HG03432 (cell line): ENCODE results near the gene FMNL1.
"Not testable (repeated sequence)": the region's sequence is repeated elsewhere in the genome, so short reads cannot be mapped to it uniquely, and the experiment has no call there.

Source experiments
- ATAC-seq: cut with Tn5 transposase; IDR thresholded peaks from one replicate; pipeline ENCODE4 v1.9.1; 2021; ENCODE audit warnings: mild to moderate bottlenecking, moderate library complexity; ENCODE audit not compliant: unreplicated experiment

Gene FMNL1, protein sequence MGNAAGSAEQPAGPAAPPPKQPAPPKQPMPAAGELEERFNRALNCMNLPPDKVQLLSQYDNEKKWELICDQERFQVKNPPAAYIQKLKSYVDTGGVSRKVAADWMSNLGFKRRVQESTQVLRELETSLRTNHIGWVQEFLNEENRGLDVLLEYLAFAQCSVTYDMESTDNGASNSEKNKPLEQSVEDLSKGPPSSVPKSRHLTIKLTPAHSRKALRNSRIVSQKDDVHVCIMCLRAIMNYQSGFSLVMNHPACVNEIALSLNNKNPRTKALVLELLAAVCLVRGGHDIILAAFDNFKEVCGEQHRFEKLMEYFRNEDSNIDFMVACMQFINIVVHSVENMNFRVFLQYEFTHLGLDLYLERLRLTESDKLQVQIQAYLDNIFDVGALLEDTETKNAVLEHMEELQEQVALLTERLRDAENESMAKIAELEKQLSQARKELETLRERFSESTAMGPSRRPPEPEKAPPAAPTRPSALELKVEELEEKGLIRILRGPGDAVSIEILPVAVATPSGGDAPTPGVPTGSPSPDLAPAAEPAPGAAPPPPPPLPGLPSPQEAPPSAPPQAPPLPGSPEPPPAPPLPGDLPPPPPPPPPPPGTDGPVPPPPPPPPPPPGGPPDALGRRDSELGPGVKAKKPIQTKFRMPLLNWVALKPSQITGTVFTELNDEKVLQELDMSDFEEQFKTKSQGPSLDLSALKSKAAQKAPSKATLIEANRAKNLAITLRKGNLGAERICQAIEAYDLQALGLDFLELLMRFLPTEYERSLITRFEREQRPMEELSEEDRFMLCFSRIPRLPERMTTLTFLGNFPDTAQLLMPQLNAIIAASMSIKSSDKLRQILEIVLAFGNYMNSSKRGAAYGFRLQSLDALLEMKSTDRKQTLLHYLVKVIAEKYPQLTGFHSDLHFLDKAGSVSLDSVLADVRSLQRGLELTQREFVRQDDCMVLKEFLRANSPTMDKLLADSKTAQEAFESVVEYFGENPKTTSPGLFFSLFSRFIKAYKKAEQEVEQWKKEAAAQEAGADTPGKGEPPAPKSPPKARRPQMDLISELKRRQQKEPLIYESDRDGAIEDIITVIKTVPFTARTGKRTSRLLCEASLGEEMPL

DNA sequence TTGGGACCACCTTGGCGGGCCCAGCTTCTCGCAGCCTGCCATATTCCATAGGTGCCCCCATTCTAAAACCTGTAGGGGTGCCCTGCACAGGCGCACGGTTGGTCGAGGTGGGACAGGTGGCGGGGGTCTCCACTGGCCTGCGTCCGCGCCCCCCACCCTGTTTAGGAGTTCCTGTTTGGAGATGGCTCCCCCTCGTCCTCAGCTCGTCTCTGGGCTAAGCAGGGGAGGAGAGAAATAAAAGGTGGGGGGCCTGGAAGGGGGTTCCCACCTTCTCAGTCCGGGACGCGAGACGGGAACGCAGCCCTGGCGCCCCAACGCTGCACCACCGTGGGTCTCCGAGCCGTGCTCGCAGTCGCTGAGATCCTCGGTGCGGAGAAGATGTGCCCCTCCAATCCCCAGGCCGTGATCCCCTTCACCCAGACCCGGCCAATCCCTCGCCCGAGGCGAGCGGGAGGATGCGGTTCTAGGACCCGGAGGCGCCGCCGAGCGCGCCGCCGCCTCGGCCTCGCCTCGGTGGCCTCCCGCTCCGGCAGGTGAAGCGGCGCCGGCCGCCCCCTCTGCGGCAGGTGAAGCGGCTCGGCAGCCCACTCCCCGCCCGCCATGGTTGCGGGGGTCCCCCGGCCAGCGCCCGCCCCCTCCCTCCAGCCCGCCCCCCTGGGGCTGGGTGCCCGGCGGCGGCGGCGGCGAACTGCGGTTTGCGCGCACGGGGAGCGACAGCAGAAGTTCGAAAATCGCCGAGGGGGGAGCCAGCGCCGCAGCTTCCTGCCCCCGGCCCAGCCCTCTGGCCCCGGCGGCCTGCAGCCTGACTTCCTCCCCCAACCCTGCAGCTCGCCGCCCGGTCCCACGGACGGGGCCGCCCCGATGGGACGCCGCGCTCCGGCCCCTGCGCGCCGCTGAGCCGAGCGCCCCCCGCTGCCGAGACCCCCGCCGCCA is at the start of gene FMNL1:
TSS of gene FMNL1 (plus strand) at position 805 of the 933 bp plus-strand sequence. CDS start 240 bp downstream, outside the sequence.
- ATAC-seq = peak; percentile 29

DNA sequence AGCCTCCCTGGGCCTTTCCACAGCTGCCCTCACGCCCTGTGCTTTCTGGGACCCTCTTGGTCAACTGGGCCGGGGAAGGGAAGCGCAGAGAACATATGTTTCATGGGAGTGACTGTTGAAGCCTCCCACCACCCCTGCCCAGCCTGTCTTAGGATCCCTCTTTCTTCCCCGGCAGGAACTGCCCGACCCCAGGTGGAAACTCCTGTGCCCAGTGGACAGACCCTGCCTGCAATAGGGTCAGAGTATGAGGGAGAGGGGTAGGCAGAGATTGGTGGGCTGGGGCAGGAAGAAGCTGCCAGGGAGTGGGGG is 49.5 kb upstream of the FMNL1 start:
- ATAC-seq = no peak

DNA sequence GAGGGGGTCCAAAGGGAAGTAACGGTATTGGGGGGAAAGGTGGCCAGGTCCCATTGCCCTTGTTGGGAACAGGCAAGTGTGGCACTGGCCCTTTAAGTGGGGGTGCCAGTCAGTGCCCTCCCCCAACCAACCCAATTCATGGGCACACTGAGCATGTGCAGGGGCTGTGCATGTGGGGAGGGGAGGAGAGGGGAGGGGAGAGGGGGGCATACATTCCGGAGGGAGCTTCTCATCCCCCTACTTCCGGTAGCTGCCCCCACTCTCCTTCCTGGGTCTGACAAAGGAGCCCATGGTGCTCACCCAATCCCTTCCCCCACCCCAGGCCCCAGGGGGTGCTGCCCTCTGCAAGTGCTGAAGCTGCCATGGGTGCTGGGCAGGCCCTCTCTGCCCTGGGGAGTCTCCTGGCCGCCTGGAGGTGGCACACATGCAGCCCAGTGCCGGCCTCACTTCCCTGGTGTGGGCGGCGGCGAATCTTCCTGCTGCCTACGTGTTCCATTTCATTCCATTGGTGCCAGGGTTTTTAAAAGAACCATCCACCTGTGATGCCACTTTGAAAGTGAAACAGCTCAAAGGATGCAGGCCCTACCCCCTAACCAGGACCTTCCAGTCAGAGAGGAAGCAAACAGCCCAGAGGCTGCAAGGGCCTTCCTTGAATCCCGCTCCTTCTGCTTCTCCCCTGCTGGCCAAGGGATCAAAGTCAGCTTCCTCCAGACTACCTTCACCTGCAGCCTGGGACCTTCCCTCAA is 49.0 kb upstream of the FMNL1 start:
- ATAC-seq = peak; percentile 52

DNA sequence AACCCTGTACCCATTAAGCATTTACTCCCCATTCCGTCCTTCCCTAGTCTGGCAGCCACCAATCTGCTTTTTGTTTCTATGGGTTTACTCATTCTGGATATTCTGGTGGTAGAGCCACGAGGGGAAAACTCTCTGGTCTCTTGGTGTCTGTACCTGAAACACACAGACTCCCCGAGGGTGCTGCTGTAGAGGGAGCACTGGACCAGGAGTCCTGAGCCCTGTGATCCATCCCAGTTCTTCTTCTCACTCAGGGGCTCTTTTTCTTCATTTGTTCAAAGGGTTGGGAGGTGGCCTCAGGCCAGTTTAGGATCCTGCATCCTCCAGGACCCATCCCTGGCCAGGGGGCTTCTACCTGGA is 45.9 kb upstream of the FMNL1 start:
- ATAC-seq = no peak

DNA sequence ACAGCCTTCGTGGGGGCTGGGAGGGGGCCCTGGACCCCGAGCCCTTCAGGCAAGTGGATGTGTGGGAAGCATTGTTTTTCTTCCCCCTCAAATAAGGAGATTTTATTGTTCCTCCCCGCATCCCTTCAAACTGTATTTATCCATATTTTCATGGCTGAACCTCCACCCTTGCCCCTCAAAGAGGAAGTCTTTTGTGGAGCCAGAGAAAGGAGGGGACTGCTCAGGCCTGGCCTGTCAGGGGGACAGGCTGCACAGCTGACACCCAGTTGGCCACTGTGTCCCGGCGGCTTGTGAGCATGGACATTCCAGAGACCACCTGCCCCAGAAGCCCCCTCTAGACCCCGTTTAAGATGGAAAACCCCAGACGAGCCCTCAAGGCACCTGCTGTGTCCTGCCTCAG is 44.1 kb upstream of the FMNL1 start:
- ATAC-seq = no peak

DNA sequence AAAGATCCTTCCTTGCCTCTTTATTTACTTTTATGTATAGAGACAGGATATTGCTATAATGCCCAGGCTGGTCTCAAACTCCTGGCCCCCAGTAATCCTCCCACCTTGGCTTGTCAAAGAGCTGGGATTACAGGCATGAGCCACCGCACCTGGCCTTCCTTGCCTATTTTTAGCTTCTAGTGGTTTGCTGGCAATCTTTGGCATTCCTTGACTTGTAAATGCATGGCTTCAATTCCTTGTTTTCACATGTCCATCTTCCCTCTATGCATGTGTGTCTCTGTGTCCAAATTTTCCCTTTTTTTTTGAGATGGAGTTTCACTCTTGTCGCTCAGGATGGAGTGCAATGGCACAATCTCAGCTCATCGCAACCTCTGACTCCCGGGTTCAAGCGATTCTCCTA is 37.5 kb upstream of the FMNL1 start:
- ATAC-seq = no peak

DNA sequence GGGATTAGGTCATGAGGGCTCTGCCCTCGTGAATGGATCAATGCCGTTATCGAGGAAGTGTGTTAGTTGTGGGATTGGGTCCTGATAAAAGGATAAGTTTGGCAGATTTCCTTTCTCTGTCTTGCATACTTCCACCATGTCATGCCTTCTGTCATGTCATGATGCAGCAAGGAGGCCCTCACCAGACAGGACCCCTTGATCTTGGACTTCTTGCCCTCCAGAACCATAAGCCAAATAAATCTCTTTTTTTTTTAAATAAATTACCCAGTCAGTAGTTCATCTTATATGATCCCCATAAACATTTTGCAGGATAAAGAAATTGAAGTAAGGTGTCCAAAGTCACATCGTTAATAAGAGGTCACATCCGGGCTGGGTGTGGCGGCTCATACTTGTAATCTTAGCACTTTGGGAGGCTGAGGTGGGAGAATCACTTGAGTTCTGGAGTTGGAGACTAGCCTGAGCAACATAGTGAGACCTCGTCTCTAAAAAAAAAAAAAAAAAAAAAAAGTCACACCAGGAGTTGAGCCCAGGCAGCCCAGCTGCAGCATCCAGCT is 34.8 kb upstream of the FMNL1 start:
- no peak for ATAC-seq

DNA sequence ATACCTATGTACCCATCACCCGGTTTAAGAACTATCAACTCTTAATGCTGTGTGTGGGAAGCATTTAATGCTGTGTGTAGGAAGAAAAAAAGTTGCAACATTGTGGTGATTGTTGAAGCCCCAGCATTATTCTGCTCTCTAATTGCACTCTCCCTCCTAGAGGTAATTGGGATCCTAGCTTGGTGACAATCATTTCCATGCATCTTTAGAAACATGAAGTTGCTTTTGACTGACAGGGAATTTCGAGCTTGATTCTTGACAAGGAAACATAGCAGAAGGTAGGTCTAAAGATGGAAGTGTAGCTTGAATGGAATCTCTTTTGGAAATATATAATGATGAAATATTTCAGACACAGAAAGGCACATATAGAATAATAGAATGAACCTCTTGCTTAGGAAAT is 32.7 kb upstream of the FMNL1 start:
- no peak for ATAC-seq

DNA sequence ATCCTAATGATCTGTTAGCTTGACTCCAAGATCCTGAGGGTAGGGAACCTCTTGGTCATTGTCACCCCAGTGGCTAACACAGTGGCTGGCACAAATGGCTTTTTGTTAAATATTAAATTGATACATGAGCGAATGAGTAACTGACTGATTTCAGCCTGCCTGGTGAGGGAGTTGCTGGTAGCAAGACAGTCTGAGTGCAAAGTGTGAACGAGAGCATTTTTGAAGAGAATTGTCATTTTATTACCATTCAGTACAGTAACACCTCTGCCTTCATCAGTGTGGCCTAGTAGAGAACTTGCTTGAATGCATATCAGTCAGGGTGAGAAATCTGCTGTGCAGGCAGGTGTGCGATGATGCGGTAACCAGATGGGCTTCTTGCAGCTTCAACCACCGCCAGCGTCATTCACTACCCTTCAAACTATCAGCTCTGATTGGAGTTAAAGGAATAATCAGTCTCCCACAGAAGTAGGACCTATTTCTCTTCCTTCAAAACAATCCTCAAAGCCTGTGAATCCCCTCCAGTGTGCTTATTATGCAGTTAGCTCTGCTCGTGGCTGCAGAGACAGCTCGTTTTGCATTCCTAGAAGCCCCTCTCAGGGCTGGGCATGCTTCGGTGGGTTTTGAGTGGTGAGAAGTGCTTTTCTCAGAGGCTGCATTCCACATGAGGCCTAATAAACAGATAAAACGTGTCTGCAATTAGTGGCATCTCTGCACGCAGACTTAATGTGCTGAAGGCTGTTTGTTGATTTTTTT is 31.0 kb upstream of the FMNL1 start:
- ATAC-seq = no peak

DNA sequence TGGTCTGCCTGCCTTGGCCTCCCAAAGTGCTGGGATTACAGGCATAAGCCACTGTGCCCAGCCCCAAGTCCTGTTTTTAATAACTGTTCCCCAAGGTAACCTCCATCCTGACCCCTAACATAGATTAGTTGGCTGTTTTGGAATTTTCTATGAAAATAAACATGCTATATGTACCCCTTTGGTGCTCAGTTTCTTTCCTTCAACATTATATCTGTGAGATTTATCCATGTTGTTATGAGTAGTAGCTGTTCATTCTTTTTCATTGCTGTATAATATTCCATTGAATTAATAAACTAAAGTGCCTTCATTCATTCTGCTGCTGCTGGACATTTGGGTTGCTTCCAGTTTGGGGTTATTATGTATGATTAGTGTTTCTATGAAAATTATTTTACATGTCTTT is 26.3 kb upstream of the FMNL1 start:
- ATAC-seq = no peak

DNA sequence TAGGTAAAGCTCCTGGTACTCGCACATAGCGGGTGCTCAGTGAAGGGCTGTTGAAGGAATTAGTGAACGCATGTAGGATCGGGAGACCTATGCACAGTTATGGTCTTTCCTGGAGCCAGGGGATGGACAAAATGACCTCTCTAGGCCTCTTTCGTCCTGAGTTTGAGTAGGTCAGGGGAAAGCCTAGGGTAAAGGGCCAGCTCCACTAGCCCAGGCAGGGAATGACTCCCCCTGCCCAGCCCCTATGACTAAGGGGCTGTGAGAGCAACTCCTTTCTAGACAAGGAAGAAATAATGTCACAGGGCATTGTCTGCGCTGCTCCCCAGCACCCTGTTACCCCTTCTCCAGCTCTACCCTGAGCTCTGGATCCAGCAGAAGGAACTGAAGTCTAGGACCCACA is 24.6 kb upstream of the FMNL1 start:
- no peak for ATAC-seq

DNA sequence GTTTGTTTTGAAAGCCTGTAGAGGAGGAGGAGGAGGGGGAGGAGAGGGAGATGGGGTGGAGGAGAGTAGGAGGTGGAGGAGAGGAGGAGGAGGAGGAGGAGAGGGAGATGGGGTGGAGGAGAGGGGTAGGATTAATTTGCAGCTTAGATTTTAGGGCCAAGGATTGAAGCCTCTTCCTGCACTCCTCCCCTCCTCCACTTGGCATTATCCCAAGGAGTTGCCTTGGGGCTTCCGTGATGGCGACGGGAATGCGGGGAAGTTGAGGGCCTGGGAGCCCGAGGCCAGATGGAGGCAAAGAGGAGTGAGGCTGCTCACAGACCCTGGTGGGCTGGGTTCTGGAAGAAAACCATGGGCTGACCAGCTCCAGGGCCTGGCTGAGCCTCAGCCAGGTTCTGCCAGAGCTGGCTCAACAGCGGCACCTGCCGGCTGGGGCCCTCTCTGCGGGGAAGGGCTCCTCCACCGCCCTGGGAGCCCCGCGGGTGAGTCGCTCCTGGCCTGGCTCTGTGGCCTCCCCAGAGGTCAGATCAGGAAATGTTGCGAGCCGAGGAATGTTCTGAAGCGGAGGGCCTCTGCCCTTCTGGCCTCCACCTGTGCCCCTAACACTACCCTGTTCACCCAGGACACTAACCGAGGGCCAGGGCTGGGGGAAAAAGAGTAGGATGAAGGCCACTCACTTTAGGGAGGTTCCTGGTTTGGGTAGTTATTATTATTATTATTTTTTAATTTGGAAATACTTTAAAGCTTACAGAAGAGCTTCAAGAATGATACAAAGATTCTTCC is 23.9 kb upstream of the FMNL1 start:
- peak; percentile 80 for ATAC-seq

DNA sequence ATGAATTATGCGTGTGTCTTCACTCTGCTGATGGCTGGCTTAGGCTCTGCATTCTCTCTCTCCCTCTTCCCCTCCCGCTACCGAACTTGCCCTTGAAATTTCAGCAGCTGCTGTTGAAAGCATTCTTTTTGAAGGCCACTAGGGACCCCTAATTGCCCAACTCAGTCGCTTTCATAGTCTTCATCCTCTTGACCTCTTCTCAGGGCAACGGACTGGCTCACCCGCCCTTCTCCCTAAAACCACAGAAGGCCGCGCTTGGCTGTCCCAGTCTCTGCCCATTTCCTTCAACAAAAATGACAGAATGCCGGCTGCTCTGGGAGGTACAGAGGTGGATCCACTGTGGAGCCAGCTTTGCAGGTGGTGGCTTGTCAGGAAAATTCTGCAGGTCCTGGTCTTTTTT is 21.0 kb upstream of the FMNL1 start:
- no peak for ATAC-seq

DNA sequence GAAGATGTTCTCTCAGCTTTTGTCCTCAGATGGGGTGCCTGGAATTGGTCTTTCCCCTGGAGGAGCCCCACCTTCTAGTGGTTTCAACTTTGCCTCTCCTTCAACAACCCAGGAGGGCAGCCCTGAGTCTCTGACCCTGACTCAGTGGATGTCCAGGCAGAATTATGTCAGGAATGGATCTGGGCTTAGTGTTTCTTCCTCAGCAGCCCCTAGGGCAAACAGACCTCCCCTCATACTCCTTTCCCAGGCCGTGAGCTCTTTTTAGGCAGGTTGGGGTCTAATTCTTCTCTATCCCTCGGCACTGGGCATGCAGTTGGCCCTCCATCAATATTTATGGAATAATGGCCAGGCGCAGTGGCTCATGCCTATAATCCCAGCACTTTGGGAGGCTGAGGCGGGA is 20.2 kb upstream of the FMNL1 start:
- ATAC-seq = no peak

DNA sequence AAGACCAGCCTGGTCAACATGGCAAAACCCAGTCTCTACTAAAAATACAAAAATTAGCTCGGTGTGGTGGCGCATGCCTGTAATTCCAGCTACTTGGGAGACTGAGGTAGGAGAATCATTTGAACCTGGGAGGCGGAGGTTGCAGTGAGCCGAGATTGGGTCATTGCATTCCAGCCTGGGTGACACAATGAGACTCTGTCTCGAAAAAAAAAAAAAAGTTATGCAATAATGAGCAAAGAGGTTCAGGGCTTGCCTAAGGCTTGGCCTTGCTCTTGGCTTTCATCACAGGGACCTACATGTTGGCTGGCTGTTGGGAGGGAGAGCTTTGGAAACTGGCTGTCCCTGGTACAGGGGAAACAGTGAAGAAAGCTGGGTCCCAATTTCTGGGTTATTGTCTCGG is 19.8 kb upstream of the FMNL1 start:
- not testable (repeated sequence) for ATAC-seq

DNA sequence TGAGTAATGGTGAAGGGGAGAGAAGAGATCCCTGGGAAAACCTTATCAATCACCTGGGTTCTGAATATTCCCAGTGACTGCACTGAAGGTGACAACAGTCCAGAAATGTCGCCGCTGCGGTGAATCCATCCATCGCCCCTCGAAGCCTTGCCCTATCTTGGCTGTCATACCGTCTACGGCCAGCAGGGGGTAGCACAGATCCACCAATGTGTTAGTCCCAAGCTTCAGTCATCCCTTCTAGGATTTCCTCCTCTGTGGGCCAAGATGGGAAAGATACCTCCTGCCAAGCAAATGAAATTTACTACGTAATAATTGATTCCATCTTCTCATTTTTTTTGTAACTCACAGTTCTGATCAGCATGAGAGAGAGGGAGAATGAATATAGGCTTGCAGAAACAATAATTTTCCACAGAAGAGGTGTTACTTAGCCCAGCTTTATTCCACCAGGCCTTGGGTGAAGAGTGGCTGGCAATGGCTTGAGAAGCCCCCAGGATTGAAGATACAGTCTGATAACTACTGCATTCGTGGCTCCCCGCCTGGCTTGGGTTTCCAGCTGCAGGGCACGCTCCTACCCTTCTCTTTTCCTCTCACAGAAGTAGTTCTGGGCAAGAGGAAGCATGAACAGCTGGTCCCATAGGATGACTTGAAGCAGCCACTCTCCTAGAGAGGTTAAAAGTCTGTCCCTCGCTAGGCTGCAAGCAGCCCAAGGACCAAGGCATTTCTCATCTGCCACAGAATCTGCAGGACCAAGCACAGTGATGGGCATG is 2.6 kb upstream of the FMNL1 start:
- no peak for ATAC-seq

DNA sequence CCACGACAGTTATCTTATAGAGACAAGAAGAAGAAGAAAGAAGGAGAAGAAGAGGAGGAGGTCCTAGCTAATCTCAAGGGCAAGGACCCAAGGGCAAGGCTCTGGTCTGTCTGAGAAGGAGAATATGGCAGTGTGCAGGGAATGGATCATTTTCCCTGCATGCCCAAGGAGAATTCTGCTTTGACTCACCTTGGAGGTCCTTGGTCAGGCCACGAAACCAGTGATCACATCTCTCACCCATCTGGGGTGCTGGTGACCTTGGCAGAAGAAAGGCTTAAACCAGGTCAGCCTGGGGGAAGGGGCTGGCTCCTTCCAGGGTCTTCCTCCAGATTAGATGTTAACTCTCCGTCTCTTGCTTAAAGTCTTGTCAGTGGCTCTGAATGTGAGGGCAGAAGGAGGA is 1.6 kb upstream of the FMNL1 start:
- no peak for ATAC-seq

DNA sequence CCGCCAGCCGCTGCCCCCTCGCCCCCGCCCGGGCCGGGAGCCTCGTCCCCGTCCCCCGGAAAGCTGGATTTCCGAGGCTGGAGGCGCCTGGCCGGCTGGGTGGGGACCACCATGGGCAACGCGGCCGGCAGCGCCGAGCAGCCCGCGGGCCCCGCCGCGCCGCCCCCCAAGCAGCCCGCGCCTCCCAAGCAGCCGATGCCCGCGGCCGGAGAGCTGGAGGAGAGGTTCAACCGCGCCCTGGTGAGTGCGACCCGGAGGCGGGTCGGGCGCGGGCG is 266 bp downstream of the FMNL1 start:
- ATAC-seq = no peak
